ENCODE data around the gene MYOCD.
A peak's percentile ranks its signal among the peaks of the same experiment; 100 is the strongest.
"Not testable (repeated sequence)": the region's sequence is repeated elsewhere in the genome, so short reads cannot be mapped to it uniquely, and the experiment has no call there.

The MYOCD gene

GRCh38 chr17:12665263-12666210 is at the start of gene MYOCD:
Gene MYOCD, plus strand, starts transcription at chr17:12665890. Its CDS starts 299 bp downstream, at chr17:12666189.
- DNase-seq, result peak in 1 of 2 experiments; percentile 26

GRCh38 chr17:12616161-12616560 is 49.5 kb upstream of the MYOCD start:
- DNase-seq, result no peak

- DNase-seq, result no peak
Observed at GRCh38 chr17:12618557-12618956, 47.1 kb upstream of the MYOCD start.

GRCh38 chr17:12619459-12620199 is 46.1 kb upstream of the MYOCD start:
- DNase-seq, result no peak

- DNase-seq, result no peak
Observed at GRCh38 chr17:12620200-12620720, 45.4 kb upstream of the MYOCD start.

- DNase-seq, result no peak
Observed at GRCh38 chr17:12622726-12623125, 43.0 kb upstream of the MYOCD start.

- DNase-seq, result no peak
Observed at GRCh38 chr17:12623220-12623848, 42.4 kb upstream of the MYOCD start.

GRCh38 chr17:12624211-12624610 is 41.5 kb upstream of the MYOCD start:
- no peak for DNase-seq

- DNase-seq, result no peak
Observed at GRCh38 chr17:12625092-12625491, 40.6 kb upstream of the MYOCD start.

- no peak for DNase-seq
Observed at GRCh38 chr17:12627177-12627629, 38.5 kb upstream of the MYOCD start.

- no peak for DNase-seq
Observed at GRCh38 chr17:12627781-12628451, 37.8 kb upstream of the MYOCD start.

GRCh38 chr17:12631076-12631475 is 34.6 kb upstream of the MYOCD start:
- DNase-seq, result no peak

GRCh38 chr17:12632785-12633184 is 32.9 kb upstream of the MYOCD start:
- DNase-seq, result no peak

- no peak for DNase-seq
Observed at GRCh38 chr17:12634789-12635414, 30.8 kb upstream of the MYOCD start.

GRCh38 chr17:12635996-12636395 is 29.7 kb upstream of the MYOCD start:
- not testable (repeated sequence) for DNase-seq

- DNase-seq, result no peak
Observed at GRCh38 chr17:12637015-12637414, 28.7 kb upstream of the MYOCD start.

- DNase-seq, result no peak
Observed at GRCh38 chr17:12637745-12638651, 27.7 kb upstream of the MYOCD start.

- no peak for DNase-seq
Observed at GRCh38 chr17:12640364-12640763, 25.3 kb upstream of the MYOCD start.

- no peak for DNase-seq
Observed at GRCh38 chr17:12641084-12641483, 24.6 kb upstream of the MYOCD start.

GRCh38 chr17:12642034-12642433 is 23.7 kb upstream of the MYOCD start:
- no peak for DNase-seq

GRCh38 chr17:12643822-12644221 is 21.9 kb upstream of the MYOCD start:
- DNase-seq, result no peak
